GM12892 (cell line): ENCODE results near the gene PITPNC1.

Experiments used
- DNase-seq: peaks from one replicate; pipeline ENCODE4 v3.0.0; 2011; ENCODE audit not compliant: insufficient read length
- FAIRE-seq: peaks from 2 replicates; lab custom pipeline; 2011; peaks lifted over from hg19 to GRCh38; lab: Jason Lieb, UNC
- POLR2A ChIP-seq: IDR thresholded peaks from 2 replicates; pipeline ENCODE4 v1.6.1; 2011; ENCODE audit warnings: low read depth, low read length, control low read depth
- POLR2AphosphoS5 ChIP-seq: IDR thresholded peaks from 2 replicates; pipeline ENCODE4 v1.6.1; 2011; ENCODE audit warnings: low read depth, low read length, control low read depth
- TAF1 ChIP-seq: IDR thresholded peaks from 2 replicates; pipeline ENCODE4 v1.6.1; 2011; ENCODE audit warnings: low read depth, mild to moderate bottlenecking, control low read depth, low read length, borderline replicate concordance

PITPNC1 gene

DNA sequence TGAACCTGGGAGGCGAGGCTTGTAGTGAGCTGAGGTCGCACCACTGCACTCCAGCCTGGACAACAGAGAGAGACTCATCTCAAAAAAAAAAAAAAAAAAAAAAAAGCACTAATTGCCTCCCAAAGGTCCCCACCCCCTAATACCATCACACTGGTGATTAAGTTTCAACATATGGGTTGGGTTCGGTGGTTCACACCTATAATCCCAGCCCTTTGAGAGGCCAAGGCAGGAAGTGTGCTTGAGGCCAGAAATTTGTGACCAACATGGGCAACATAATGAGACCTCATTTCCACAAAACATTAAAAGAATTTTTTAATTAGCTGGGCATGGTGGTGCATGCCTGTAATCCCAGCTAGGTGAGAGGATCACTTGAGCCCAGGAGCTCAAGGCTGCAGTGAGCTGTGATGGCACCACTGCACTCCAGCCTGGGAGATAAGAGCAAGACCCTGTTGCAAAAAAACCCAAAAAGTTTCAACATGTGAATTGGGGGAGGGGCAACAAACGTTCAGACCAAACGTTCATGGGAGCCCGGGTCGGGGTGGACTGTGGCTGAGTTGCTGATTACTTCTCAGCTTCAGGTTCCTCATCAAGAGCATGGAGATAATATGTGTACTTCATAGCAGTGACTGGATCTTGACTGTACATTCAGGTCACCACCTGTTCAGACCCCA is 278.5 kb downstream of the PITPNC1 start:
- DNase-seq: no peak
- TF ChIP-seq TAF1: no peak
- no peak for TF ChIP-seq POLR2AphosphoS5
- no peak for TF ChIP-seq POLR2A
- no peak for FAIRE-seq

DNA sequence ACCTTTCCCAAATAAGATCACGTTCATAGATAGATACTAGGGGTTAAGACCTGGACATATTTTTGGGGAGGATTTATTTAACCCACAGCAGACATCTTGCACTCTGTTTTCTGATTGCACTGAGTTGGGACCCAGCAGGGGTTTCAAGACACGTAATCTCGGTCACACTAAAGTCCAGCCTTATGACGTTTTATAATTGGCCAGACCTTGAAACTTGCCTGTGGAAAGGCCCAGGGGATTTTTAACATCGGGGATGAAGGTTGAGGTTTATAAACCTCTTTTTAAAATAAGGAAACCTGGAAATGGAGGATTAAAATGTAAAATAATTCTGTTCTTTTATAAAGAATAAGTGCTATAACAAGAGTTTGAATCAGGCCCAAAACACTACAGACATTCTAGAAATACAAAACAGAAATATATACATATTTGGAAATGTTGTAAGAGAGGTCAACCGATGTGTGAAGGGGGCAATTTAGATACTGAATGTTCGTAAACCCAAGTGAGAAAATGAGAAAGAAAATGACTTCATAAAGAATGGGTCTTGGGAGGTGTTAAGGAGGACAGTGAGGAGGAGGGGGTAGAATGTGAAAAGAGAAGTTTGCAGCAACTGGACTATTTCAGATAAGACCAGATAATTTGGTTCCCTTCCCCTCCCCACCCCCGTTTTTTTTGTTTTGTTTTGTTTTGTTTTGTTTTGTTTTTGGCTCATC is 279.6 kb downstream of the PITPNC1 start:
- DNase-seq (no peak), FAIRE-seq (peak; percentile 78)
- TF ChIP-seq POLR2AphosphoS5: no peak
- TF ChIP-seq TAF1: no peak
- TF ChIP-seq POLR2A: no peak

DNA sequence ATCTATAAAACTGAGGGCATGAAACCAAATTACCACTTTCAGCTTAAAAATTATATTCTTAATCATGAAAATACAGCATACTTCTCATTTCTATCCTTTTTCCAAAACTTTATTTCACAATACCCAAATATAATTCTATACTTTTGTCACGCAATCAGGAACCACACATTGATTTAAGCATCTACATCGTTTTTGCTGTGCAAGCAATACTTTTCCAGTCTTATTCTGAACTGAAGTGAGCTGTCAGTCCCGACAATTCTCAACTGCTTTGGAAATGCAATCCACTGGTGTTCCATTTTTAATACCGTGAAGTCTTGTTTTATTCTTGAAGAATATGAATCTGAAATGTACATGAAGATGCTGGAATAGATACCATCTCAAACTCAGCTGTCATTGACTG is 280.5 kb downstream of the PITPNC1 start:
- no peak for FAIRE-seq
- no peak for DNase-seq
- no peak for TF ChIP-seq POLR2AphosphoS5
- no peak for TF ChIP-seq POLR2A
- TF ChIP-seq TAF1: no peak

DNA sequence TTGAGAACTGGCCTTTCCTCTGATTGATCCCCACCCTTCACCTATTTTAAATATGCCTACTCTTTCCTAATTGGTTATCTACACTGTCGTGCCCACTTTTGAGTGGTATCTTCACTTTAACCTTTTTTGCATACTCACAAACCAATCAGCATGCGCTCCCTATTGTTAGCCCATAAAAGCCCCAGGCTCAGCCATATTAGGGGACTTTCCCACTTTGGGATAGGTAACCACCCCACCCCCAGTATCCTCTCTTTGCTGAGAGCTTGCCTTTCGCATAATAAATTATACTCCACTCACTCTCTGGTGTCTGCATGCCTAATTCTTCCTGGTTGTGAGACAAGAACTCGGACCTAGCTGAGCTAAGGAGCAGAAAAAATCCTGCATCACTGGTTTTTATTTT is 281.2 kb downstream of the PITPNC1 start:
- FAIRE-seq: no peak
- TF ChIP-seq POLR2A (no peak), POLR2AphosphoS5 (no peak), TAF1 (no peak)
- DNase-seq: no peak

DNA sequence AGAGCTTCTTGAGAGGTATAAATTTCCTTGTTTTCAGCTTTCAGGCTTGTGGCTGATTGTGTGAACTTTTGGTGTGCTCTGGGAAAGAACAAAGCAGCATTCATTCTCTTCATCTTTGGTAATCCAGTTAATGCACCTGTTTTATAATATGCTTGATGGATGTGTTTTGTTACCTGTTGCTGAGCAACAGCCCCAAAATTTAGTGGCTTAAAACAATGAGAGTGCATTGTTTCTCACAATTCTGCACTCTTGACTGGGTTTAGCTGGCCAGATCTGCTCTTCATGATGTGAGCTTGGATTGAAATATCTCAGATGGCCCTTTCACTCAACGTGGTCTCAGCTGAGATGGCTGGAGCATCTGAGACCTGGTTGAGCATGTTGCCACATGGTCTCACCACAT is 281.9 kb downstream of the PITPNC1 start:
- no peak for DNase-seq
- TF ChIP-seq POLR2A (no peak), POLR2AphosphoS5 (no peak), TAF1 (no peak)
- no peak for FAIRE-seq

DNA sequence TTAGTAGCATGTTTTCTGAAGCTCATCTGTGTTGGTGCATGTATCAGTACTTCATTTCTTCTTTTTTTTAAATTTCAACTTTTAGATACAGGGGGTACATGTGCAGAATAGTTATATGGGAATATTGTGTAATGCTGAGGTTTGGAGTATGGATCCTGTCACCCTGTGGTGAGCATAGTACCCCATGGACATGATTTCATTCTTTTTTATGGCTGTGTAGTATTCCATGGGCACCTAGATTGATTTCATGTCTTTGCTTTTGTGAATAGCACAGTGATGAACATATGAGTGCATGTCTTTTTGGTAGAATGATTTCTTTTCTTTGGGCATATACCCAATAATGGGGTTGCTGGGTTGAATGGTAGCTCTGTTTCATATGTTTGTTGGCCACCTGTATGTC is 285.6 kb downstream of the PITPNC1 start:
- TF ChIP-seq POLR2AphosphoS5 (no peak), TAF1 (no peak), POLR2A (no peak)
- no peak for DNase-seq
- no peak for FAIRE-seq

DNA sequence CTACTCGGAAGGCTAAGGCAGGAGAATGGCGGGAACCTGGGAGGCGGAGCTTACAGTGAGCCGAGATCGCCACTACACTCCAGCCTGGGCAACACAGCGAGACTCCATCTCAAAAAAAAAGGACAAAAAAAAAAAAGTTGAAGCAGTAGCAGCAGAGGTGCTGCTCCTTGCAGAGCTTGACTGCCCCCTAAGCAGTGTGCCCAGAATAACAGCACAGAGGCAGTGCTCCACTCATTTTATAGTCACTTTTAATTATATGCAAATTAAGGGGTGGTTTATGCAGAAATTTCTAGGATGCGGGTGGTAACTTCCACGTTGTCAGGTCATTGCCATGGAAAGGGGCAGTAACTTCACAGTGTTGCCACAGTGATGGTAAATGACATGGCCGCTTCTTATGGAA is 286.4 kb downstream of the PITPNC1 start:
- FAIRE-seq: no peak
- TF ChIP-seq POLR2AphosphoS5 (no peak), POLR2A (no peak), TAF1 (no peak)
- no peak for DNase-seq

DNA sequence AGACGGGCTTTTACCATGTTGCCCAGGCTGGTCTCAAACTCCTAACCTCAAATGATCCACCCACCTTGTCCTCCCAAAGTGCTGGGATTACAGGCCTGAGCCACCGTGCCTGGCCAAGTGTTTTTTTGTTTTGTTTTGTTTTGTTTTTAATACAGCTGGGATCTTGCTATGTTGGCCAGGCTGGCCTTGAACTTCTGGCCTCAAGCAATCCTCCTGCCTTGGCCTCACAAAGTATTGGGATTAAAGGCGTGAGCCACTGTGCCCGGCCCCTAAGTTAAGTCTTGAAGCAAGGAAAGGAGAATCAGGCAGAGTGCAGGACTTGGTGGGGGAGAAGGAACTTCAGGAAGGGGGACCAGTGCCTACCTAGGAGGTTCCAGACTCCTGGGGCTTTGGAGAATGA is 288.9 kb downstream of the PITPNC1 start:
- no peak for FAIRE-seq
- TF ChIP-seq TAF1 (no peak), POLR2AphosphoS5 (no peak), POLR2A (no peak)

DNA sequence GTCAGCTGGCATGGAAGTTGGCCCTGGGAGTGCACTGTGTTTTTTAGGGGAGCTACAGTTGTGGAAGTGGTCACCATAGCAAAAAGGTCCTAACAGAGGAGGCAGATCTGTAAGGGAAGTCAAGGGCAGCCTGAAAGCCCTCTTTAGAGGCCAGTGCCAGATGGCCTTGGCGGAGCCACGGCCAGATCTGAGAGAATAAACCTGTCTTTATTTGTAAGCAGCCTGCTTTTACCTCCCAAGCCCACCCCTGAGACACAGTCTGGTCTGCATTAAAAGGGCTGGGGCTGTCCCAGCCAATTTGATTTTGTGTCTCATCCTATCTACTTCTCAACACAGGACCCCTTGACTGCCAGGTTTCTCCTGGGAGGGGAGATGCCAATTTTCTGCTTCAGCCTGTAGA is 289.6 kb downstream of the PITPNC1 start:
- DNase-seq: no peak
- TF ChIP-seq TAF1: no peak
- TF ChIP-seq POLR2A: no peak
- TF ChIP-seq POLR2AphosphoS5: no peak
- FAIRE-seq: no peak

More for the DNA sequence above, 288.9 kb downstream of the PITPNC1 start:
- DNase-seq: no peak

DNA sequence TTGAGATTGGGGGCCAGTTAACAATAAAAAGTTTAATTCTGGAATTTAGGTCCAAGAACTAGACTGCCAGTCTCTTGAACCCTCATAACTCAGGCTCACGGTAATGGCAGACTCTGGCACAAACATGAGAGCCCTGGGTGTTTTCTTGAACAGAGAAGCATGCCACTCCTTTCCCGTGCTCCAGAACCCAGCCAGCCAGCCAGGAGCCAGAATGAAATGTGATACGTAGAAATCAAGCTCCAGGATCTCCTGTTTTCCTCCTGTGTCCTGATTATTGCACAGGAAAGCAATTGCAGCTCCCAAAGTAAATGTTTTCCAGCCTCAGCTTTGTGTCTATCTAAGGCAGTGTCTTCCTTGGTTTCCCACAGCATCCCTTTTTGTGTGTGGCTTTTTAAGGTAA is 294.4 kb downstream of the PITPNC1 start:
- FAIRE-seq (no peak), DNase-seq (no peak)
- TF ChIP-seq POLR2AphosphoS5 (no peak), TAF1 (no peak), POLR2A (no peak)

DNA sequence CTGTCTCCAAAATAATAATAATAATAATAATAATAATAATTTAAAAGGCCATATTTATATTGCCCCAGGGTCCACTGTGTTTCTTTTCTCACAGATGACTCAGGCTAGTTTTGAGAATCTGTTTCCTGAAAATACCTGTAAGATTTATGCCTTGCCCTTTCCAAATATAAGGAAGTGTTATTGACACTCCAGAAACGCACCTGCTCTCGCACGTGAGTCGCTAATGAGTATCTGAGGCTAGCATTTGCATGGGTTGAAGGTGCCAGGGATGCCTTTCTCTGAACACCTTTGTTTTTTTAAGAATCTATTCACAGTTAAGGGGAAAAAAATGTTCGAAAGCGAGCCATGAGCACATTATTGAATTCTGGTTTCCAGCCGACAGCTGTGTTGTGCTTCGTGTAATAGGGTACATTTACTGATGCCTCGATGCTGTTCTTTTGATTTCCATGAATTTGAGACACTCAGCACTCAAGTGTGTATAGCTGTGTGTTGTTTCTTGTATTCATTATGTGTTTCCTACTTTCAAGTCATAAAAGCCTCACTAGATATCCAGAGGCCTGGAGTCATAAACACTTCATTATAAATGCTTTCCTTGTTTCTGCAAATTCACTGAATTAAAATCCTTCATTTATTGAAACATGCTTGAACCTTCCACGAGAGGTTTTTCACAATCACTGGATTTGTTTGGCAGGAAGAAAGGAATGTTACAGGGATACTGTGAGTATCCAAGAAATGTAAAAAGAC is 295.7 kb downstream of the PITPNC1 start:
- no peak for FAIRE-seq
- TF ChIP-seq TAF1: no peak
- no peak for TF ChIP-seq POLR2A
- TF ChIP-seq POLR2AphosphoS5: no peak
- DNase-seq: no peak

DNA sequence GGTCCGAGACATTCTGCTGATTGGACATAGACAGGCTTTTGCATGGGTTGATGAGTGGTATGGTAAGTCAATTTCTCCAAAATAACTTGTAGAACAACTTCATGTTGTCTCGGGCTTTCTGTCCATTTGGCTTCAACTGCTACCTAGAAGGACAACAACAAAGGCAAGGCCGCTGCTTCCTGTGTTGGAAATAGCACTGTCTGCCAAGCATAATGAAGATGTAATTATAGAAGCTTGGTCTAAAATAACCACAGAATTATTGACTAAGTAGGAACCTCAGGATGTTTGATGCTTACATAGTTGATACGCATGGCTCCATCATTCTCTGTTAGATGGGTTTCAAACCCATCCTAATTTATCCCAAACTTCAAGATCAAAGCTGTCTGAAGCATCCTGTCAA is 298.4 kb downstream of the PITPNC1 start:
- DNase-seq: no peak
- FAIRE-seq: no peak
- TF ChIP-seq POLR2AphosphoS5: no peak
- no peak for TF ChIP-seq POLR2A
- no peak for TF ChIP-seq TAF1
